OCI-LY7 (cell line): ENCODE results near the gene MRPL45. TPM values are rescaled to one million over a fixed set of nuclear protein-coding genes. Genes with fewer than 3 reads are reported as not detected.

ENCODE experiments used
- BruUV-seq: library from RNA; stranded (reverse); fragments of 400-500 nt; replicated peaks from 2 replicates; lab custom pipeline; 2021; lab: Mats Ljungman, UMichigan
- CTCF ChIA-PET: fragments of 300-600 bp; sonication (Branson Sonifier 250); formaldehyde crosslinking; loops from one replicate; lab custom pipeline; 2022; ENCODE audit warnings: antibody characterized with exemption; ENCODE audit not compliant: unreplicated experiment; lab: Charles Lee
- POLR2A ChIA-PET: fragments of 300-600 bp; sonication (Branson Sonifier 250); formaldehyde crosslinking; loops from one replicate; lab custom pipeline; 2022; ENCODE audit warnings: antibody characterized with exemption; lab: Charles Lee
- DNase-seq: peaks from one replicate; pipeline ENCODE4 v3.0.0-alpha.2; 2015; ENCODE audit warnings: low spot score
- H2AFZ ChIP-seq: fragments of 200-600 bp; sonication (generic), shearing (Covaris generic); 2 replicates; pipeline ENCODE4 v1.6.1; 2014; ENCODE audit warnings: mild to moderate bottlenecking, antibody characterized with exemption, low read length, moderate library complexity
- H3K27ac ChIP-seq: fragments of 200-600 bp; sonication (generic); 2 replicates; pipeline ENCODE4 v1.5.1; 2014; ENCODE audit warnings: mixed run types, low read depth, mild to moderate bottlenecking, moderate library complexity, low read length, inconsistent platforms; ENCODE audit not compliant: poor library complexity, severe bottlenecking
- H3K36me3 ChIP-seq: fragments of 200-600 bp; sonication (generic); 2 replicates; pipeline ENCODE4 v1.6.1; 2014; ENCODE audit warnings: mild to moderate bottlenecking, antibody characterized with exemption, low read length, moderate library complexity, mixed read lengths; ENCODE audit not compliant: insufficient read depth
- H3K4me1 ChIP-seq: fragments of 200-600 bp; sonication (generic); 2 replicates; pipeline ENCODE4 v1.5.1; 2014; ENCODE audit warnings: mild to moderate bottlenecking, low read length; ENCODE audit not compliant: insufficient read depth, poor library complexity, severe bottlenecking
- H3K4me2 ChIP-seq: fragments of 200-600 bp; sonication (generic); 2 replicates; pipeline ENCODE4 v1.6.1; 2014; ENCODE audit warnings: mild to moderate bottlenecking, low read length
- H3K4me3 ChIP-seq: fragments of 200-600 bp; sonication (generic); 2 replicates; pipeline ENCODE4 v1.5.1; 2014; ENCODE audit warnings: mild to moderate bottlenecking, low read depth, low read length; ENCODE audit not compliant: poor library complexity, severe bottlenecking
- H3K79me2 ChIP-seq: fragments of 200-600 bp; sonication (generic); 2 replicates; pipeline ENCODE4 v1.6.1; 2016; ENCODE audit warnings: low read depth, mild to moderate bottlenecking, low read length, moderate library complexity, mixed read lengths; ENCODE audit not compliant: insufficient read depth
- H3K9me2 ChIP-seq: fragments of 200-600 bp; sonication (generic); 2 replicates; pipeline ENCODE4 v1.6.1; 2016; ENCODE audit warnings: mild to moderate bottlenecking, low read length, mixed read lengths; ENCODE audit not compliant: insufficient read depth
- H3K9me3 ChIP-seq: fragments of 200-600 bp; sonication (generic); 2 replicates; pipeline ENCODE4 v1.6.1; 2014; ENCODE audit warnings: mild to moderate bottlenecking, mixed run types, low read length, mixed read lengths
- H4K20me1 ChIP-seq: fragments of 200-600 bp; sonication (generic); 2 replicates; pipeline ENCODE4 v1.6.1; 2014; ENCODE audit warnings: mild to moderate bottlenecking, antibody characterized with exemption, low read length, moderate library complexity, mixed read lengths; ENCODE audit not compliant: insufficient read depth
- CTCF ChIP-seq: fragments of 200-600 bp; sonication (generic); conservative IDR thresholded peaks from 2 replicates; pipeline ENCODE4 v1.5.1; 2014; ENCODE audit warnings: mild to moderate bottlenecking, antibody characterized with exemption, low read length, moderate library complexity, mixed read lengths
- EZH2phosphoT487 ChIP-seq: fragments of 200-600 bp; sonication (generic); IDR thresholded peaks from 2 replicates; pipeline ENCODE4 v1.6.1; 2018; ENCODE audit warnings: low read depth, borderline replicate concordance, mild to moderate bottlenecking, mixed run types, antibody characterized with exemption, low read length, moderate library complexity, mixed read lengths
- intact Hi-C: fragments of 100-400 bp; cut with micrococcal nuclease; formaldehyde crosslinking; loops from one replicate; pipeline ENCODE4 v1.10.0; 2022; ENCODE audit not compliant: unreplicated experiment
- total RNA-seq, 2 experiments: library from RNA; depleted of rRNA in 1 of 2; stranded (reverse); fragments of >200 nt in 1 of 2; shearing (Covaris generic) in 1 of 2; gene quantifications; 2 replicates each; pipeline ENCODE4 v1.2.3, GENCODE V29; 2014 to 2022

Gene MRPL45
- total RNA-seq, 2 experiments from 2014 or later: 29.5 to 45.1 TPM

GRCh38 chr17:38354466-38354865 is 57.5 kb downstream of the MRPL45 start:
- DNase-seq: no peak
- BruUV-seq: no TSS peak
- POLR2A ChIA-PET: interaction anchor here (0.6 to 5.3 kb wide), 6 partner anchors 9 to 62 kb away, joined by 3 to 38 read pairs (median 4); no protein-coding TSS in a partner anchor

GRCh38 chr17:38355251-38355650 is 58.3 kb downstream of the MRPL45 start:
- ChIA-PET POLR2A (interaction anchor here (0.6 to 5.3 kb wide), 6 partner anchors 11 to 59 kb away, joined by 3 to 38 read pairs (median 4); no protein-coding TSS in a partner anchor), CTCF (interaction anchor here (0.8 to 1.5 kb wide), 2 partner anchors 56 to 59 kb away, joined by 3 to 4 read pairs; no protein-coding TSS in a partner anchor)
- intact Hi-C loops: no loop called here
- H3K4me1 ChIP-seq: peaks cover 48% of the 10 kb centered on the region
- peak overlapping the region; percentile 89; the same call in 1 of the 2 replicates for H3K4me2 ChIP-seq
- H3K79me2 ChIP-seq: peaks cover 15% of the 10 kb centered on the region; the same call in 1 of the 2 replicates
- TF ChIP-seq CTCF (no peak), EZH2phosphoT487 (no peak)
- H3K4me3 ChIP-seq: no peak overlapping the region
- no peaks in the 10 kb centered on the region for H3K36me3 ChIP-seq
- H2AFZ ChIP-seq: no peak overlapping the region
- no peak overlapping the region for H3K27ac ChIP-seq
- 0 out of 2 replicates have a peak, but pooled peaks cover 17% of the 10 kb centered on the region for H4K20me1 ChIP-seq
- H3K9me3 ChIP-seq: no peaks in the 10 kb centered on the region
- DNase-seq: no peak
- BruUV-seq: no TSS peak
- H3K9me2 ChIP-seq: no peaks in the 10 kb centered on the region

More at GRCh38 chr17:38354466-38354865, 57.5 kb downstream of the MRPL45 start:
- Histone ChIP-seq H3K4me1 (peaks cover 55% of the 10 kb centered on the region), H3K9me3 (no peaks in the 10 kb centered on the region), H2AFZ (no peak overlapping the region), H3K4me3 (peak overlapping the region; percentile 89), H3K27ac (no peak overlapping the region), H4K20me1 (0 out of 2 replicates have a peak, but pooled peaks cover 17% of the 10 kb centered on the region), H3K9me2 (no peaks in the 10 kb centered on the region), H3K36me3 (no peaks in the 10 kb centered on the region), H3K79me2 (peaks cover 15% of the 10 kb centered on the region; the same call in 1 of the 2 replicates), H3K4me2 (peak overlapping the region; percentile 89)
- CTCF ChIA-PET: interaction anchor here (0.6 to 1.5 kb wide), 3 partner anchors 22 to 60 kb away, joined by 3 to 4 read pairs (median 4); no protein-coding TSS in a partner anchor
- no peak for TF ChIP-seq CTCF
- TF ChIP-seq EZH2phosphoT487: no peak
- intact Hi-C loops: loop anchor here (5.0 kb wide), 1 partner anchor 138 kb away; no protein-coding TSS in a partner anchor
